DND-41 (cell line): ENCODE measurements around the gene NEUROG1.

Experiments
- CTCF ChIP-seq: IDR thresholded peaks from 2 replicates; pipeline ENCODE4 v1.5.1; 2012; ENCODE audit warnings: borderline replicate concordance, low read length, moderate library complexity, mild to moderate bottlenecking; ENCODE audit not compliant: poor library complexity, severe bottlenecking; ENCODE audit errors: extremely low read depth
- EZH2 ChIP-seq: IDR thresholded peaks from 3 replicates; pipeline ENCODE4 v1.6.1; 2012; ENCODE audit warnings: borderline replicate concordance, low read depth, mild to moderate bottlenecking, moderate library complexity, low read length, inconsistent platforms; ENCODE audit not compliant: severe bottlenecking

GRCh38 chr5:135503871-135504270 is 31.9 kb downstream of the NEUROG1 start:
- TF ChIP-seq CTCF, result no peak
- no peak for TF ChIP-seq EZH2
